Activated naive CD8-positive, alpha-beta T cell treated with anti-CD3 and anti-CD28 coated beads, Interleukin-2, amount 50 U/mL, for 16 hours (primary cell): ENCODE measurements around the gene RAB3C.
"Not testable (repeated sequence)": the region's sequence is repeated elsewhere in the genome, so short reads cannot be mapped to it uniquely, and the experiment has no call there.

Experiments
- DNase-seq: peaks from one replicate; pipeline ENCODE4 v3.0.0-alpha.2; 2020; ENCODE audit warnings: low read depth, low spot score

RAB3C gene

GRCh38 chr5:58675341-58675740 is 92.5 kb downstream of the RAB3C start:
- DNase-seq = no peak

GRCh38 chr5:58677650-58678049 is 94.8 kb downstream of the RAB3C start:
- DNase-seq = no peak

- no peak for DNase-seq
These were observed 97.6 kb downstream of the RAB3C start for GRCh38 chr5:58680503-58680902.

GRCh38 chr5:58681943-58682342 is 99.1 kb downstream of the RAB3C start:
- no peak for DNase-seq

GRCh38 chr5:58683567-58683966 is 100.7 kb downstream of the RAB3C start:
- DNase-seq = no peak

- no peak for DNase-seq
These were observed 104.2 kb downstream of the RAB3C start for GRCh38 chr5:58687079-58687478.

GRCh38 chr5:58687595-58687994 is 104.7 kb downstream of the RAB3C start:
- no peak for DNase-seq

GRCh38 chr5:58699088-58699761 is 116.3 kb downstream of the RAB3C start:
- DNase-seq = not testable (repeated sequence)

- no peak for DNase-seq
These were observed 116.9 kb downstream of the RAB3C start for GRCh38 chr5:58699762-58700118.

- DNase-seq = no peak
These were observed 121.2 kb downstream of the RAB3C start for GRCh38 chr5:58703925-58704555.

GRCh38 chr5:58706736-58707135 is 123.9 kb downstream of the RAB3C start:
- DNase-seq = no peak

GRCh38 chr5:58708456-58708855 is 125.6 kb downstream of the RAB3C start:
- DNase-seq = no peak

GRCh38 chr5:58710425-58710824 is 127.5 kb downstream of the RAB3C start:
- DNase-seq = not testable (repeated sequence)

GRCh38 chr5:58710871-58711270 is 128.0 kb downstream of the RAB3C start:
- DNase-seq = no peak

GRCh38 chr5:58711965-58712364 is 129.1 kb downstream of the RAB3C start:
- DNase-seq = no peak

- DNase-seq = no peak
These were observed 131.2 kb downstream of the RAB3C start for GRCh38 chr5:58714046-58714445.

- DNase-seq = no peak
These were observed 133.3 kb downstream of the RAB3C start for GRCh38 chr5:58715997-58716656.

GRCh38 chr5:58716713-58717112 is 133.8 kb downstream of the RAB3C start:
- no peak for DNase-seq

- DNase-seq = no peak
These were observed 134.6 kb downstream of the RAB3C start for GRCh38 chr5:58717303-58718007.

GRCh38 chr5:58718269-58718978 is 135.5 kb downstream of the RAB3C start:
- DNase-seq = no peak

- no peak for DNase-seq
These were observed 139.3 kb downstream of the RAB3C start for GRCh38 chr5:58722160-58722559.

GRCh38 chr5:58724992-58725391 is 142.1 kb downstream of the RAB3C start:
- no peak for DNase-seq
